Activated naive CD8-positive, alpha-beta T cell treated with anti-CD3 and anti-CD28 coated beads, Interleukin-2, amount 50 U/mL, for 24 hours (primary cell): ENCODE measurements around the gene LCN9.
"Not testable (repeated sequence)": the region's sequence is repeated elsewhere in the genome, so short reads cannot be mapped to it uniquely, and the experiment has no call there.

Experiments
- ATAC-seq: fragments of 150-1000 bp; cut with Tn5 transposase; one replicate; pipeline ENCODE4 v1.10.0; 2021
- DNase-seq: peaks from one replicate; pipeline ENCODE4 v3.0.0; 2021
- H3K27ac Mint-ChIP-seq: one replicate; pipeline ENCODE4 v1.8.0; 2021; ENCODE audit warnings: mild to moderate bottlenecking, mixed read lengths
- H3K27me3 Mint-ChIP-seq: one replicate; pipeline ENCODE4 v1.8.0; 2021; ENCODE audit warnings: mixed read lengths
- H3K36me3 Mint-ChIP-seq: one replicate; pipeline ENCODE4 v1.8.0; 2021; ENCODE audit warnings: low read depth, mixed read lengths
- H3K4me1 Mint-ChIP-seq: one replicate; pipeline ENCODE4 v1.8.0; 2021; ENCODE audit warnings: mixed read lengths
- H3K4me3 Mint-ChIP-seq: one replicate; pipeline ENCODE4 v1.8.0; 2021; ENCODE audit warnings: mild to moderate bottlenecking, moderate library complexity, mixed read lengths
- H3K9me3 Mint-ChIP-seq: one replicate; pipeline ENCODE4 v1.8.0; 2021; ENCODE audit warnings: mixed read lengths

LCN9 gene

GRCh38 chr9:135632841-135633240 lies 30.3 kb upstream of the LCN9 start:
- Mint-ChIP-seq H3K27me3 (peaks cover 22% of the 10 kb centered on the region), H3K4me1 (no peaks in the 10 kb centered on the region), H3K36me3 (no peaks in the 10 kb centered on the region), H3K9me3 (peaks cover 13% of the 10 kb centered on the region), H3K4me3 (no peak overlapping the region), H3K27ac (no peak overlapping the region)
- DNase-seq = no peak
- ATAC-seq = no peak

GRCh38 chr9:135636930-135637530 lies 26.1 kb upstream of the LCN9 start:
- not testable (repeated sequence) for H3K4me3 Mint-ChIP-seq, ATAC-seq, H3K36me3 Mint-ChIP-seq, H3K27ac Mint-ChIP-seq, DNase-seq, H3K9me3 Mint-ChIP-seq, H3K4me1 Mint-ChIP-seq
- H3K27me3 Mint-ChIP-seq = peaks cover 24% of the 10 kb centered on the region

- Mint-ChIP-seq H3K27me3 (peaks cover 23% of the 10 kb centered on the region), H3K4me3 (no peak within 1 kb of the TSS), H3K9me3 (peaks cover 18% of the 10 kb centered on the region), H3K4me1 (no peaks in the 10 kb centered on the region), H3K27ac (no peak within 1 kb of the TSS), H3K36me3 (no peaks in the 10 kb centered on the region)
- no peak for ATAC-seq
- no peak for DNase-seq
These were observed 23.9 kb upstream of the LCN9 start, which contains the start of gene GLT6D1 for GRCh38 chr9:135639196-135639595. TSS of gene GLT6D1 (minus strand) at chr9:135639540. CDS start at chr9:135639187, 353 bp downstream.

- Mint-ChIP-seq H3K9me3 (peaks cover 31% of the 10 kb centered on the region), H3K27me3 (peaks cover 24% of the 10 kb centered on the region), H3K36me3 (no peaks in the 10 kb centered on the region), H3K4me3 (no peak overlapping the region), H3K4me1 (no peaks in the 10 kb centered on the region), H3K27ac (no peak overlapping the region)
- DNase-seq = no peak
- ATAC-seq = no peak
These were observed 22.1 kb upstream of the LCN9 start for GRCh38 chr9:135641047-135641446.

- DNase-seq = no peak
- Mint-ChIP-seq H3K36me3 (no peaks in the 10 kb centered on the region), H3K27me3 (peaks cover 21% of the 10 kb centered on the region), H3K4me3 (no peak overlapping the region), H3K9me3 (peaks cover 31% of the 10 kb centered on the region), H3K27ac (no peak overlapping the region), H3K4me1 (no peaks in the 10 kb centered on the region)
- ATAC-seq = no peak
These were observed 21.4 kb upstream of the LCN9 start for GRCh38 chr9:135641745-135642144.

- no peak overlapping the region for H3K27ac Mint-ChIP-seq
- no peaks in the 10 kb centered on the region for H3K36me3 Mint-ChIP-seq
- peaks cover 7% of the 10 kb centered on the region for H3K27me3 Mint-ChIP-seq
- DNase-seq (no peak), ATAC-seq (no peak)
- peaks cover 45% of the 10 kb centered on the region for H3K9me3 Mint-ChIP-seq
- no peaks in the 10 kb centered on the region for H3K4me1 Mint-ChIP-seq
- no peak overlapping the region for H3K4me3 Mint-ChIP-seq
These were observed 18.4 kb upstream of the LCN9 start for GRCh38 chr9:135644631-135645218.

GRCh38 chr9:135647884-135648283 lies 15.2 kb upstream of the LCN9 start:
- peaks cover 7% of the 10 kb centered on the region for H3K27me3 Mint-ChIP-seq
- H3K36me3 Mint-ChIP-seq = peaks cover 3% of the 10 kb centered on the region
- H3K4me3 Mint-ChIP-seq = no peak overlapping the region
- no peak overlapping the region for H3K27ac Mint-ChIP-seq
- ATAC-seq (no peak), DNase-seq (no peak)
- H3K4me1 Mint-ChIP-seq = no peaks in the 10 kb centered on the region
- peaks cover 50% of the 10 kb centered on the region for H3K9me3 Mint-ChIP-seq

- Mint-ChIP-seq H3K9me3 (peaks cover 43% of the 10 kb centered on the region), H3K4me3 (no peak overlapping the region), H3K27ac (no peak overlapping the region), H3K36me3 (peaks cover 3% of the 10 kb centered on the region), H3K4me1 (no peaks in the 10 kb centered on the region), H3K27me3 (peaks cover 7% of the 10 kb centered on the region)
- no peak for ATAC-seq
- DNase-seq = no peak
These were observed 14.4 kb upstream of the LCN9 start for GRCh38 chr9:135648494-135649410.

- peaks cover 3% of the 10 kb centered on the region for H3K36me3 Mint-ChIP-seq
- peaks cover 37% of the 10 kb centered on the region for H3K9me3 Mint-ChIP-seq
- no peaks in the 10 kb centered on the region for H3K4me1 Mint-ChIP-seq
- no peak for DNase-seq
- H3K27me3 Mint-ChIP-seq = peaks cover 10% of the 10 kb centered on the region
- H3K4me3 Mint-ChIP-seq = no peak overlapping the region
- H3K27ac Mint-ChIP-seq = no peak overlapping the region
- no peak for ATAC-seq
These were observed 13.6 kb upstream of the LCN9 start for GRCh38 chr9:135649508-135649907.

GRCh38 chr9:135650408-135650807 lies 12.7 kb upstream of the LCN9 start:
- peaks cover 3% of the 10 kb centered on the region for H3K36me3 Mint-ChIP-seq
- H3K27ac Mint-ChIP-seq = no peak overlapping the region
- no peaks in the 10 kb centered on the region for H3K4me1 Mint-ChIP-seq
- H3K4me3 Mint-ChIP-seq = no peak overlapping the region
- DNase-seq (no peak), ATAC-seq (no peak)
- H3K27me3 Mint-ChIP-seq = peaks cover 10% of the 10 kb centered on the region
- peaks cover 28% of the 10 kb centered on the region for H3K9me3 Mint-ChIP-seq

- H3K9me3 Mint-ChIP-seq = peaks cover 3% of the 10 kb centered on the region
- H3K27ac Mint-ChIP-seq = no peak overlapping the region
- H3K4me3 Mint-ChIP-seq = no peak overlapping the region
- peaks cover 1% of the 10 kb centered on the region for H3K36me3 Mint-ChIP-seq
- H3K4me1 Mint-ChIP-seq = no peaks in the 10 kb centered on the region
- peaks cover 9% of the 10 kb centered on the region for H3K27me3 Mint-ChIP-seq
- ATAC-seq = no peak
- no peak for DNase-seq
These were observed 7.8 kb upstream of the LCN9 start for GRCh38 chr9:135655317-135655716.

GRCh38 chr9:135657416-135657815 lies 5.7 kb upstream of the LCN9 start:
- DNase-seq (no peak), ATAC-seq (no peak)
- Mint-ChIP-seq H3K4me1 (no peaks in the 10 kb centered on the region), H3K27ac (no peak overlapping the region), H3K4me3 (no peak overlapping the region), H3K27me3 (peaks cover 5% of the 10 kb centered on the region), H3K36me3 (no peaks in the 10 kb centered on the region), H3K9me3 (no peaks in the 10 kb centered on the region)

- H3K9me3 Mint-ChIP-seq = no peaks in the 10 kb centered on the region
- DNase-seq = no peak
- peaks cover 2% of the 10 kb centered on the region for H3K27me3 Mint-ChIP-seq
- no peak overlapping the region for H3K4me3 Mint-ChIP-seq
- no peaks in the 10 kb centered on the region for H3K36me3 Mint-ChIP-seq
- ATAC-seq = no peak
- no peak overlapping the region for H3K27ac Mint-ChIP-seq
- H3K4me1 Mint-ChIP-seq = no peaks in the 10 kb centered on the region
These were observed 3.9 kb upstream of the LCN9 start for GRCh38 chr9:135659252-135659651.

GRCh38 chr9:135660407-135660806 lies 2.7 kb upstream of the LCN9 start:
- no peaks in the 10 kb centered on the region for H3K4me1 Mint-ChIP-seq
- H3K27me3 Mint-ChIP-seq = peaks cover 2% of the 10 kb centered on the region
- H3K9me3 Mint-ChIP-seq = no peaks in the 10 kb centered on the region
- H3K27ac Mint-ChIP-seq = no peak overlapping the region
- no peaks in the 10 kb centered on the region for H3K36me3 Mint-ChIP-seq
- ATAC-seq = no peak
- DNase-seq = no peak
- no peak overlapping the region for H3K4me3 Mint-ChIP-seq
